K562 (cell line): Measurements from ENCODE around the gene PDPK1. TPM values are rescaled to one million over a fixed set of nuclear protein-coding genes. Genes with fewer than 3 reads are reported as not detected.
A peak's percentile ranks its signal among the peaks of the same experiment; 100 is the strongest.

Experiments used
- ASH1L ChIP-seq: fragments of 450-650 bp; IDR thresholded peaks from 2 replicates; pipeline ENCODE4 v1.6.1; 2018; ENCODE audit warnings: borderline replicate concordance, mild to moderate bottlenecking, low read depth; ENCODE audit not compliant: partially characterized antibody
- ATF4 ChIP-seq: fragments of 450-650 bp; formaldehyde crosslinking; IDR thresholded peaks from 2 replicates; pipeline ENCODE4 v1.4.0; 2022; ENCODE audit warnings: mild to moderate bottlenecking, moderate library complexity
- BACH1 ChIP-seq: fragments of 200-800 bp; sonication (Bioruptor generic); IDR thresholded peaks from 2 replicates; pipeline ENCODE4 v1.6.1; 2016; ENCODE audit warnings: missing genetic modification characterization, missing compliant biosample characterization
- BHLHE40 ChIP-seq: IDR thresholded peaks from 2 replicates; pipeline ENCODE4 v1.6.1; 2011; ENCODE audit warnings: low read length, improper control_type of control experiment
- DEAF1 ChIP-seq: fragments of 450-650 bp; formaldehyde crosslinking; IDR thresholded peaks from 2 replicates; pipeline ENCODE4 v1.4.0; 2020; ENCODE audit warnings: mild to moderate bottlenecking, moderate library complexity
- GATAD2B ChIP-seq: fragments of 450-650 bp; IDR thresholded peaks from 2 replicates; pipeline ENCODE4 v1.6.1; 2017; ENCODE audit warnings: mild to moderate bottlenecking, borderline replicate concordance
- HDAC3 ChIP-seq: fragments of 450-650 bp; IDR thresholded peaks from 2 replicates; pipeline ENCODE4 v1.6.1; 2018; ENCODE audit warnings: borderline replicate concordance, mild to moderate bottlenecking, moderate library complexity; ENCODE audit not compliant: partially characterized antibody
- HES1 ChIP-seq: fragments of 450-650 bp; IDR thresholded peaks from 2 replicates; pipeline ENCODE4 v1.6.1; 2016; ENCODE audit warnings: low read depth, mild to moderate bottlenecking, moderate library complexity
- HMGXB4 ChIP-seq: sonication (generic); formaldehyde crosslinking; IDR thresholded peaks from 2 replicates; pipeline ENCODE4 v1.8.1; 2023; ENCODE audit warnings: mild to moderate bottlenecking, missing genetic modification reagents
- JUND ChIP-seq, 2 experiments: IDR thresholded peaks; 2 replicates in 1 of 2; 3 replicates in 1 of 2; pipeline ENCODE4 v1.6.1; 2011; ENCODE audit warnings: borderline replicate concordance in 2 of 2, low read depth in 2 of 2, low read length in 2 of 2, improper control_type of control experiment in 1 of 2, missing biosample characterization in 1 of 2, missing genetic modification characterization in 1 of 2, missing genetic modification reagents in 1 of 2
- MAFK ChIP-seq: IDR thresholded peaks from 2 replicates; pipeline ENCODE4 v1.6.1; 2011; ENCODE audit warnings: low read length, improper control_type of control experiment
- NCOA4 ChIP-seq: fragments of 450-650 bp; IDR thresholded peaks from 2 replicates; pipeline ENCODE4 v1.6.1; 2018; ENCODE audit warnings: mild to moderate bottlenecking; ENCODE audit not compliant: partially characterized antibody
- NKRF ChIP-seq: fragments of 450-650 bp; IDR thresholded peaks from 2 replicates; pipeline ENCODE4 v1.6.1; 2016; ENCODE audit warnings: borderline replicate concordance
- PHF20 ChIP-seq: fragments of 450-650 bp; IDR thresholded peaks from 2 replicates; pipeline ENCODE4 v1.6.1; 2018; ENCODE audit not compliant: partially characterized antibody
- POLR3A ChIP-seq: IDR thresholded peaks from 2 replicates; pipeline ENCODE4 v1.6.1; 2011; ENCODE audit warnings: borderline replicate concordance, mild to moderate bottlenecking, moderate library complexity; ENCODE audit not compliant: insufficient read length, insufficient read depth; ENCODE audit errors: extremely low read depth
- RAD21 ChIP-seq, 2 experiments: fragments of 250-450 bp in 1 of 2; fragments of 450-650 bp in 1 of 2; sonication (Bioruptor Pico) in 1 of 2; formaldehyde crosslinking in 1 of 2; IDR thresholded peaks in 1 of 2; conservative IDR thresholded peaks in 1 of 2; 2 replicates each; pipeline versions ENCODE4 v1.4.0 to v1.8.0; 2020 to 2022; ENCODE audit warnings: mild to moderate bottlenecking in 2 of 2, moderate library complexity in 1 of 2
- SNAPC5 ChIP-seq: fragments of 250-450 bp; sonication (Bioruptor Pico); IDR thresholded peaks from 2 replicates; pipeline ENCODE4 v1.8.0; 2021; ENCODE audit warnings: moderate library complexity, mild to moderate bottlenecking, inconsistent platforms
- ZNF212 ChIP-seq: fragments of 450-650 bp; formaldehyde crosslinking; IDR thresholded peaks from 2 replicates; pipeline ENCODE4 v1.4.0; 2020; ENCODE audit warnings: mild to moderate bottlenecking
- ZNF263 ChIP-seq: sonication (generic); formaldehyde crosslinking; IDR thresholded peaks from 2 replicates; pipeline ENCODE4 v1.8.0; 2022; ENCODE audit warnings: mild to moderate bottlenecking, missing genetic modification reagents, borderline replicate concordance
- polyA plus RNA-seq, 8 experiments: library from polyadenylated mRNA; depleted of rRNA in 4 of 8; stranded (reverse) in 5 of 8; unstranded in 3 of 8; fragments of >200 nt; fragmentation: Nextera tagmentation in 2 of 8; fragmentation: Illumina TruSeq in 1 of 8; extraction: Ambion mirVana in 2 of 8; extraction: Trizol in 1 of 8; gene quantifications; 2 replicates each; pipeline versions ENCODE4 v1.2.1 to v1.2.3, GENCODE V29; 2011 to 2014; ENCODE audit warnings: inconsistent platforms in 1 of 8, missing spikeins in 1 of 8
- total RNA-seq, 7 experiments: library from RNA; depleted of rRNA in 6 of 7; stranded (reverse); fragments of >200 nt in 6 of 7; fragmentation: Illumina TruSeq in 2 of 7; extraction: Trizol in 2 of 7; gene quantifications; 2 replicates each; pipeline versions ENCODE4 v1.2.1 to v1.2.3, GENCODE V29; 2011 to 2021; ENCODE audit warnings: low replicate concordance in 1 of 7

PDPK1 gene
- total and polyA plus RNA-seq, 9 of the 15 experiments (the other 6 are each of a cell fraction or from before 2014, with no cell fraction given) = 4.0 to 37.2 (median 18.7) TPM

- peak; percentile 65 for TF ChIP-seq JUND (IDR thresholded peaks at IDR 0.05; ENCODE audit: borderline replicate concordance, low read depth, low read length)
- TF ChIP-seq JUND (tag; IDR thresholded peaks at IDR 0.05; ENCODE audit: borderline replicate concordance, low read depth, low read length) = no peak
- no peak for TF ChIP-seq ASH1L
- peak; percentile 20; the same call in 1 of the 2 replicates for TF ChIP-seq ZNF263 (CRISPR knock-in tag)
- TF ChIP-seq MAFK = no peak
- peak; percentile 97 for TF ChIP-seq BHLHE40
- no peak for TF ChIP-seq GATAD2B
- TF ChIP-seq NCOA4 = no peak
- no peak for TF ChIP-seq ATF4 (CRISPR knock-in tag)
- peak; percentile 35; the same call in 1 of the 2 replicates for TF ChIP-seq NKRF
- no peak for TF ChIP-seq HDAC3
- no peak for TF ChIP-seq ZNF212 (CRISPR knock-in tag)
- TF ChIP-seq HMGXB4 (CRISPR knock-in tag) = no peak
- TF ChIP-seq HES1 = peak; percentile 58
- no peak for TF ChIP-seq POLR3A
- no peak for TF ChIP-seq SNAPC5 (CRISPR knock-in tag)
- no peak for TF ChIP-seq RAD21 (CRISPR knock-in tag; conservative IDR thresholded peaks at IDR 0.05 in 1 of 2, IDR thresholded peaks at IDR 0.05 in 1 of 2)
- TF ChIP-seq PHF20 = no peak
- no peak for TF ChIP-seq DEAF1
- TF ChIP-seq BACH1 (tag) = no peak
Observed at GRCh38 chr16:2531696-2532493, 5.9 kb upstream of the PDPK1 start (continued).
